ENCODE measurements around the gene RMRP.
A peak's percentile ranks its signal among the peaks of the same experiment; 100 is the strongest.
"Not testable (repeated sequence)": the region's sequence is repeated elsewhere in the genome, so short reads cannot be mapped to it uniquely, and the experiment has no call there.

The RMRP gene

DNA sequence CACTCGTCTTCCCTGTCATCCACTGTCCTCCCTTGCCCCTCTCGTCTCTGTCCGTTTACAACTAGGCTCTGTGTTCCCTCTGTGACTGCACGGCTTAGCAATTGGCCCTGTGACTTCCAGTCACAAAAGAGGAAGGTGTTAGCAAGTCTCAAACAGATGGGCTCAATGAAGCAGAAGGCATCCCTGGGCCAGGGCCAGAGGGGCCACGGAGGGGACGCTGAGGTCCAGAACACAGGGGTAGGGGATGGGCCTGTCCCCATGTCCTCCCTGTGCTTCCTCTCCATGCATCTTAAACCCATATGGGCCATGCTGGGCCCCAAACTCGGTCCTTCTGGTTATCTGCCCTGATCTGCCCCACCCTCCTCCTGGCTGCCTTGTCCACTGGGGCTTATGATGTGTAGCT lies 39.5 kb downstream of the RMRP start, which contains the start of gene CD72:
Gene CD72 (minus strand): TSS at position 89 of the 403 bp plus-strand sequence. CDS start 110 bp downstream, outside the sequence.
- Histone ChIP-seq H3K4me1 (ENCODE audit: control insufficient read depth in 1 of 2, insufficient read depth in 2 of 2, low read length in 2 of 2) (peaks cover 0 to 8% of the 10 kb centered on the region in 2 donors), H3K27me3 (ENCODE audit: low read depth, low read length) (no peaks in the 10 kb centered on the region), H3K36me3 (ENCODE audit: control insufficient read depth in 1 of 2, insufficient read depth in 2 of 2, low read length in 2 of 2) (no peaks in the 10 kb centered on the region), H3K9me3 (ENCODE audit: control insufficient read depth in 1 of 2, low read length in 2 of 2) (no peaks in the 10 kb centered on the region), H3K27ac (ENCODE audit: low read length) (no peak within 1 kb of the TSS), H3K4me3 (ENCODE audit: low read depth in 1 of 2, low read length in 2 of 2) (peak within 1 kb of the TSS; percentile 60 to 64)

DNA sequence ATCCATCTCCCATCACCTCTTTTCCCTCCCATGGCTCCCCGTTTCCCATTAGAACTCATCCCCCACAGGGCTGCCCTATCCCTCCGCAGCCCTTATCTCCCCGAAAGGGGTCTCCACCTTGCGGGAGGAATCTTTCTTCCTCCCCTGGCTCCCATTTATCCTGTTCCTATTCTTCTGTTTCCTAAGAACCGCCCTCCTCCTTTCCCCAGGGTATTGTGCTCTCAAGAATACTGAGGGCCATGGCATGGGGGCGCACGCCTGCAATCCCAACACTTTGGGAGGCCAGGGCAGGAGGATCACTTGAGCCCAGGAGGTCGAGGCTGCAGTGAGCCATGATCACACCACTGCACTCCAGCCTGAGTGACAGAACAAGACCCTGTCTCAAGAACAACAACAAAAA lies 40.3 kb downstream of the RMRP start:
- peak overlapping the region; percentile 60 to 64 for H3K4me3 ChIP-seq (ENCODE audit: low read depth in 1 of 2, low read length in 2 of 2)
- H3K27me3 ChIP-seq (ENCODE audit: low read depth, low read length): no peaks in the 10 kb centered on the region
- no peak overlapping the region for H3K27ac ChIP-seq (ENCODE audit: low read length)
- no peaks in the 10 kb centered on the region for H3K36me3 ChIP-seq (ENCODE audit: control insufficient read depth in 1 of 2, insufficient read depth in 2 of 2, low read length in 2 of 2)
- no peaks in the 10 kb centered on the region for H3K9me3 ChIP-seq (ENCODE audit: control insufficient read depth in 1 of 2, low read length in 2 of 2)
- H3K4me1 ChIP-seq (ENCODE audit: control insufficient read depth in 1 of 2, insufficient read depth in 2 of 2, low read length in 2 of 2): peaks cover 0 to 8% of the 10 kb centered on the region in 2 donors

DNA sequence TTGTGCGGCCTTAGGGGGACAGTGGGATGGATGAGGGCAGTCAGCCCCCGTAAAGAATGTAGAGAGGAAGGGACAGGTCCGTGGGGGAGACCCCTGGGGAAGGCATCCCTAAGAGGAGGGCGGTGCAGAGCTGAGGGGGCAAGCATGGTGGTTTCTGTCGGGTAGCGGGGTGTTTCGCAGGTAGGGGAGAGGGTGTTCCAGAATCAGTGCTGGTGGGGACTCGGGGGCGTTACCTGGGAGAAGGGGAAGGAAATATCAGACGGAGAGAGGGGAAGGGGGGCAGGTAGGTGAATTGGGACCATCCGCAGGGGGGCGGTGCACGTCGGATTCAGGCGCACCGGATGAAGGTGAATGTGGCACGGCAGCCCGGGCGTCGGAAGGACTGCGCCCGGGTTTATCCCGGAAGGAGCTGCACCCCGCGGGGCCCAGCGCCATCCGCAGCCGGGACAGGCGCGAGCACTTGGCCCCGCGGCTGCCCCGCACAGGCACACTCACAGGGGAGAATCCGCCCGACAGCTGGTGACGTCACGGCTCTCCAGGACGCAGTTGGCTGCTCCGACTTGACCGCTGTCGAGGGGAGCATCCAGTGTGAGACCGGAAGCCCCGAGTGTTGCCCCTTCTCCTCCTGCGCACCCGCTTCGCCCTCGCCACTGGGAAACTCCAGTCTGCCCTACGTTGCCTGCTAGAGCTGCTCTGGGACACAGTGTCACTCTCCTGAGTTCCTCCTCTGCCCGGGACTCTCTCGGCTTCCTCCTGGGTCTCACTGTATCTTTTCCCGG lies 40.9 kb downstream of the RMRP start:
- H3K9me3 ChIP-seq (ENCODE audit: control insufficient read depth in 1 of 2, low read length in 2 of 2): no peaks in the 10 kb centered on the region
- H3K27me3 ChIP-seq (ENCODE audit: low read depth, low read length): no peaks in the 10 kb centered on the region
- peaks cover 0 to 8% of the 10 kb centered on the region in 2 donors for H3K4me1 ChIP-seq (ENCODE audit: control insufficient read depth in 1 of 2, insufficient read depth in 2 of 2, low read length in 2 of 2)
- H3K4me3 ChIP-seq (ENCODE audit: low read depth in 1 of 2, low read length in 2 of 2): peak overlapping the region; percentile 60 to 64
- no peak overlapping the region for H3K27ac ChIP-seq (ENCODE audit: low read length)
- no peaks in the 10 kb centered on the region for H3K36me3 ChIP-seq (ENCODE audit: control insufficient read depth in 1 of 2, insufficient read depth in 2 of 2, low read length in 2 of 2)

DNA sequence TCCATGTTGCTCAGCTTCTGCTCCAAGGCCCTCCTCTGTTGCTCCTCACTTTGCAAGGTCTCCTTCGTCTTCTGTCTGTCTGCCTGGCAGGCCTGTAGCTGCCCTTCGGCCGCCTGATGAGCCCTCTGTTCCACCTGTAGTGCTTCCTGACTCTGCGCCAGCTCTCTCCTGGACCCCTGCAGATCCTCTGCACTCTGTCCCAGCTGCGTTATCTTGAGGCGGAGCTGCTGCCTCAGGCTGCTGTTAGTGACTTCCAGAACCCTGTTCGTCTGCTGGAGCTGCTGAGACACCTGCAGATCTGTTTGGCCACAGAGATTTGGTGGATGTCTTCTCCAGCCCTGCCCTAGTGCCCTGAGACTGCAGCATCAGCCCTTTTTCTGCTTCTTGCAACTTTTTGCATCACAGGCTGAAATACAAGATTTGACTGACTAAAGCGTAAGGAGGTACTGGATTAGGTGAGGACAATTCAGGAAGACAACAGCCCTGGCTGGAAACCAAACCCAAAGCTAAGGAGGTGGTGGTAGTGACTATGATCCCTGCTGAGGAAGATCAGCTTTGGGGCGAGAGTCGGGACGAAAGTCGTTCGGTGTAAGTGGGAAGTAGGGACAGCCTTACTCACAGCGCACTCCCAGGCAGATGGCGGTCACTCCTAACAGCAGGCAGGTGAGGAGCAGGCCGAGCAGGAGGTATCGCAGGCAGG lies 41.7 kb downstream of the RMRP start:
- Histone ChIP-seq H3K9me3 (ENCODE audit: control insufficient read depth in 1 of 2, low read length in 2 of 2) (no peaks in the 10 kb centered on the region), H3K4me1 (ENCODE audit: control insufficient read depth in 1 of 2, insufficient read depth in 2 of 2, low read length in 2 of 2) (peaks cover 3 to 8% of the 10 kb centered on the region in 2 donors), H3K27ac (ENCODE audit: low read length) (no peak overlapping the region), H3K36me3 (ENCODE audit: control insufficient read depth in 1 of 2, insufficient read depth in 2 of 2, low read length in 2 of 2) (no peaks in the 10 kb centered on the region), H3K4me3 (ENCODE audit: low read depth in 1 of 2, low read length in 2 of 2) (no peak overlapping the region), H3K27me3 (ENCODE audit: low read depth, low read length) (no peaks in the 10 kb centered on the region)

GRCh38 chr9:35612843-35613242 lies 45.0 kb downstream of the RMRP start:
- Histone ChIP-seq H3K36me3 (ENCODE audit: control insufficient read depth in 1 of 2, insufficient read depth in 2 of 2, low read length in 2 of 2) (peaks cover 17 to 21% of the 10 kb centered on the region in 2 donors), H3K4me1 (ENCODE audit: control insufficient read depth in 1 of 2, insufficient read depth in 2 of 2, low read length in 2 of 2) (peaks cover 3% of the 10 kb centered on the region in 2 donors)

GRCh38 chr9:35612066-35612465 lies 45.8 kb downstream of the RMRP start:
- H3K36me3 ChIP-seq (ENCODE audit: control insufficient read depth in 1 of 2, insufficient read depth in 2 of 2, low read length in 2 of 2): peaks cover 21 to 27% of the 10 kb centered on the region in 2 donors
- H3K9me3 ChIP-seq (ENCODE audit: control insufficient read depth in 1 of 2, low read length in 2 of 2); H3K4me3 ChIP-seq (ENCODE audit: low read depth in 1 of 2, low read length in 2 of 2); H3K27ac ChIP-seq (ENCODE audit: low read length); H3K4me1 ChIP-seq (ENCODE audit: control insufficient read depth in 1 of 2, insufficient read depth in 2 of 2, low read length in 2 of 2); H3K27me3 ChIP-seq (ENCODE audit: low read depth, low read length): not testable (repeated sequence)

More at GRCh38 chr9:35612843-35613242, 45.0 kb downstream of the RMRP start:
- H3K4me3 ChIP-seq (ENCODE audit: low read depth in 1 of 2, low read length in 2 of 2): no peak overlapping the region
- no peaks in the 10 kb centered on the region for H3K9me3 ChIP-seq (ENCODE audit: control insufficient read depth in 1 of 2, low read length in 2 of 2)
- H3K27ac ChIP-seq (ENCODE audit: low read length): no peak overlapping the region
- no peaks in the 10 kb centered on the region for H3K27me3 ChIP-seq (ENCODE audit: low read depth, low read length)

DNA sequence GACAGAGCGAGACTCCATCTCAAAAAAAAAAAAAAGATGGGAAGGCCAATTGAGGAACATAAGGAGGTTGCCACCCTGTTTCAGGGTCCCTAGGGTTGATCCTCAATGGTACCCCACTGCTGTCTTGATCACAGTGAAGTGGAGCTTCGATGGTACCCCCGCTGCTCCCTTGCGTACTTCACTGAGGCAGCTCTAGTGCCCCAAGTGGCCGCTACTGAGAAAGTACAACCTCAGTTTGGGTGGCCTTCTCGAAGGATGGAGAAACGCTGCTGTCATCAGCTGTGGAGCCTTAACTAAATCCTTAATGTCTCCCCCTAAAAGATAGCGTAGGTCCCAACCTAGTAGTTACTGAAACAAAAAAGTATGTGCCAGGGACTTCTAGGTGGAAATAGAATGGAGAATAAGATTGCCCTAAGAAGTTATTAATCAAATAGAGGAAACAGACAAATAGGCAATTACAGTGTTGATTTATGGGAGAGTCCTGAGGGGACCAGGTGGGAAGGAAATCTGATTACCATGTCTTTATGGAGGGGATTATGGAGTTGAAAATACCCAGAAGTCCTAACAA lies 46.5 kb downstream of the RMRP start:
- Histone ChIP-seq H3K4me3 (ENCODE audit: low read depth in 1 of 2, low read length in 2 of 2) (no peak overlapping the region), H3K4me1 (ENCODE audit: control insufficient read depth in 1 of 2, insufficient read depth in 2 of 2, low read length in 2 of 2) (peaks cover under 1 to 15% of the 10 kb centered on the region in 2 donors), H3K9me3 (ENCODE audit: control insufficient read depth in 1 of 2, low read length in 2 of 2) (no peaks in the 10 kb centered on the region), H3K36me3 (ENCODE audit: control insufficient read depth in 1 of 2, insufficient read depth in 2 of 2, low read length in 2 of 2) (peaks cover 21 to 27% of the 10 kb centered on the region in 2 donors), H3K27me3 (ENCODE audit: low read depth, low read length) (no peaks in the 10 kb centered on the region), H3K27ac (ENCODE audit: low read length) (no peak overlapping the region)

DNA sequence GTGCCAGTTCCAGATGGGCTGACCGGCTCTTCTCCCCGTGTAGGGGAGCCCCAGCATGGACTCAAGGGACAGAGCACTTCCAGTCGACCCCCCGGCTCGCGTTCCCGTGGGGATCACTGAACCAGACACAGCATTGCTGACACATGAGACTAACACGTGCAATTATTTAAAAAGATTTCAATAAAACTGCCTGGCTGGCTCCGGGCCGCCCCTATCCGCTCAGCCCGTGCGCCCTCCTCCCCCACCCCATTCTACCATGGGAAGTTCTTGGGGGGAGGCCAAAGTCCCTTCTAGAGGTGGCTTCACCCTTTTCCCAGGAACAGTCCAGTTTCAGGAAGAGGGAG lies 48.0 kb downstream of the RMRP start:
- H3K27me3 ChIP-seq (ENCODE audit: low read depth, low read length): no peaks in the 10 kb centered on the region
- no peak overlapping the region for H3K27ac ChIP-seq (ENCODE audit: low read length)
- H3K4me1 ChIP-seq (ENCODE audit: control insufficient read depth in 1 of 2, insufficient read depth in 2 of 2, low read length in 2 of 2): peaks cover 4 to 22% of the 10 kb centered on the region in 2 donors
- H3K9me3 ChIP-seq (ENCODE audit: control insufficient read depth in 1 of 2, low read length in 2 of 2): no peaks in the 10 kb centered on the region
- H3K36me3 ChIP-seq (ENCODE audit: control insufficient read depth in 1 of 2, insufficient read depth in 2 of 2, low read length in 2 of 2): peaks cover 21 to 27% of the 10 kb centered on the region in 2 donors
- no peak overlapping the region for H3K4me3 ChIP-seq (ENCODE audit: low read depth in 1 of 2, low read length in 2 of 2)

GRCh38 chr9:35609001-35609819 lies 48.6 kb downstream of the RMRP start:
- Histone ChIP-seq H3K4me3 (ENCODE audit: low read depth in 1 of 2, low read length in 2 of 2) (no peak overlapping the region), H3K27ac (ENCODE audit: low read length) (no peak overlapping the region), H3K9me3 (ENCODE audit: control insufficient read depth in 1 of 2, low read length in 2 of 2) (no peaks in the 10 kb centered on the region), H3K4me1 (ENCODE audit: control insufficient read depth in 1 of 2, insufficient read depth in 2 of 2, low read length in 2 of 2) (peaks cover 4 to 25% of the 10 kb centered on the region in 2 donors), H3K36me3 (ENCODE audit: control insufficient read depth in 1 of 2, insufficient read depth in 2 of 2, low read length in 2 of 2) (peaks cover 21 to 27% of the 10 kb centered on the region in 2 donors), H3K27me3 (ENCODE audit: low read depth, low read length) (no peaks in the 10 kb centered on the region)

DNA sequence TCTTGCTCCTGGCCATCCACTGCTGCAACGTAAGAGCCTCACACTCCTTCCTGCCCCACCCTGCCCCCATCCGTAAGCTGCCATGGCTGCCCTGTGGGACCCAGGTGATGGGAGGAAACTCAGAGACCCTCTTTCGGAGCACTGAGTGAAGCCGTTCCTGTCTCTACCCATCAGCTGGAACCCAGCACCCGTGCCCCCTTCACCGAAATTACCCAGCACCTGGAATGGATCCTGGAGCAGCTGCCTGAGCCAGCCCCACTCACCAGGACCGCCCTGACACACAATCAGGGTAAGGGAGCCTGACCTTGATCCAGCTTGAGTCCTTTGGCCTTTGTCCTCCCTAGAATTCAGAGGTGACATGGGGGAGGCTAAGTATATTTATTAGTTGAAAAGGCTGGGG lies 49.6 kb downstream of the RMRP start:
- Histone ChIP-seq H3K27me3 (ENCODE audit: low read depth, low read length) (no peaks in the 10 kb centered on the region), H3K4me1 (ENCODE audit: control insufficient read depth in 1 of 2, insufficient read depth in 2 of 2, low read length in 2 of 2) (peaks cover 11 to 29% of the 10 kb centered on the region in 2 donors), H3K4me3 (ENCODE audit: low read depth in 1 of 2, low read length in 2 of 2) (no peak overlapping the region), H3K27ac (ENCODE audit: low read length) (no peak overlapping the region), H3K36me3 (ENCODE audit: control insufficient read depth in 1 of 2, insufficient read depth in 2 of 2, low read length in 2 of 2) (peaks cover 21 to 27% of the 10 kb centered on the region in 2 donors), H3K9me3 (ENCODE audit: control insufficient read depth in 1 of 2, low read length in 2 of 2) (no peaks in the 10 kb centered on the region)
